GM20000 (cell line): Measurements from ENCODE around the gene TDRKH.

ENCODE experiments used
- DNase-seq: peaks from one replicate; pipeline ENCODE4 v3.0.0; 2012; ENCODE audit warnings: low spot score
- CTCF ChIP-seq: IDR thresholded peaks from 2 replicates; pipeline ENCODE4 v1.5.1; 2012; ENCODE audit warnings: mild to moderate bottlenecking, control low read depth; ENCODE audit errors: extremely low read depth, missing control alignments

TDRKH gene

GRCh38 chr1:151835596-151835995, 45.3 kb upstream of the TDRKH start:
- no peak for DNase-seq
- no peak for TF ChIP-seq CTCF

DNA sequence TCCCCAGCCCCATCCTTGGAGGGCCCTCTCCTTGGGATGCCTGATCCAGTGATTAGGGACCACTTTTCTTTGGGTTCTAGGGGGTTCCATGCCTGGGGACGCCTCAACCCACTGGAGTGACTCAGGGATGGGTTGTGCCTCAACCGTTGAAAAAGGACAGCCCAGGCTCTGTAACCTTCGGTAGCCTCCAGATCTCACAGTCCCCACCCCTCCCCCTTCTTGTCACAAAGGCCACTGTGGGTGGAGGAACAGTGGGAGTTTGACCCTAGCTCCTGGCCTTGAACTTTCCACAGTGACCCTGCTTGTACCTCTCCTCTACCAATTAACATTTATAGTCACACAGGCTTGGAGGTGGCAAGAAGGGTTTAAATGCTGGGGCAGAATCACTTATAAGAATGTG, 43.9 kb upstream of the TDRKH start:
- DNase-seq, result no peak
- no peak for TF ChIP-seq CTCF

DNA sequence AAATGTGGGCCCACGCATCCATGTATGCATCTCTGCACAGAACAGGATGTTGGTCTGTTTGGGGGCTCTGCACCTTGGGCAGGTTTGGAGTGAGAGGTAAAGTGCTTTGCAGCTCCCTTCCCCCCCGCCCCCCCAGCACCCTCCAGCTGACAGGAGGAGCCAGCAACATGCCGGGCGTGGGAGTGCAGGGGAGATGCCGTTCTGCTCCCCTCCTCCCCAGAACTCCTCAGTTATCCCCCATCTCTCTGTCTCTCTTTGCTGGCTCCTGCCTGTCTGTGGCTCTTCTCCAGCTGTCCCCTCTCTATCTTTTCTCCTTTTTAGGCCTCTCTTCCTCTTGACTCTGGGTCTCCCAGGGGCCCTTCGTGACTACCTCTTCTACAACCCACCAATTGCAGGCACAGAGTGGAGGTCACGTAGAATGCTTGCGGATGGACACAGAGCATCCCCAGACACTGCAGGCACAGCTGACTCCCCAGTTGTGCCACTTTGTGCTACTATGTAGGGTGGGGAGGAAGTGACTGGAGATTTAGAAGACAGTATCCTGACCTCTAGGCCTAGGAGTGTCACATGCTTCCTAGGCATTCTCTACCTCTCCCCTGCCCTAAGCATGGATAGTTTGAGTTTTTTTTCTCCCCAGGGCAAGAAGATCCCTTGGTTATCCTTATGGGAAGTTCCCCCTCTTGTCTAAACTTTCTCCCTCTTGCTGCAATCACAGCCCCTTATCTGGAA, 43.0 kb upstream of the TDRKH start:
- TF ChIP-seq CTCF, result no peak
- no peak for DNase-seq

DNA sequence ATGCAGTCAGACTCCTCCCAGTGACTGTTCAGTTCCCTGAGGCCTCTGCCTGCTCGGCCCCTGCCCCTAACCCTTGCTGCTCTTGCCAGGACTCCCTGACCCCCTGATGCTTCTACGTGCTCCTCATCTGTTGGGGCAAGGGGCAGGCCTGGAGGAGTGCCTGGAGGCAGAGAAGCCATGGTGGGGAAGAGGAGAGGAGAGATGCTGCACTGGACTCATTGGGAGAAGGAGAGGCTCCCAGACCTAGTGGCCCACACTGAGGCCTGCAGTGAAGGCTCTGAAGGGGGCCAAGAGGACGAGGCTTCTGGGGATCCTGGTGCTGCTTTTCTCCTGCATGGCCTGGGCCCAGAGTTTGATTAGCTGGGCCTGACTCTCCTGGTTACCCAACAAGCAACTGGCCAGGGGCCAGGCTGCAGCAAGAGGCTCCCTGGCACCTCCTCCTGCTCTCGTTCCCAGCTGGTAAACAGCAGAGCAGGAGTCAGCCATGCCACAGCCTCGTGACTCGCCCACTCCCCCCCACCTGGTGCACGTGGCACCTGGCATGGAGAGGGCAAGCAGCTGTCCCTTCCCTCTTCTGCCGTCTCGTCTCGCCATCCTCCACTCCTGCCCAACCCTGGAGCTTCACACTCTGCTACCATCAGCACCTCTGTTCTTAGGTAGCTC, 42.1 kb upstream of the TDRKH start:
- no peak for TF ChIP-seq CTCF
- no peak for DNase-seq

DNA sequence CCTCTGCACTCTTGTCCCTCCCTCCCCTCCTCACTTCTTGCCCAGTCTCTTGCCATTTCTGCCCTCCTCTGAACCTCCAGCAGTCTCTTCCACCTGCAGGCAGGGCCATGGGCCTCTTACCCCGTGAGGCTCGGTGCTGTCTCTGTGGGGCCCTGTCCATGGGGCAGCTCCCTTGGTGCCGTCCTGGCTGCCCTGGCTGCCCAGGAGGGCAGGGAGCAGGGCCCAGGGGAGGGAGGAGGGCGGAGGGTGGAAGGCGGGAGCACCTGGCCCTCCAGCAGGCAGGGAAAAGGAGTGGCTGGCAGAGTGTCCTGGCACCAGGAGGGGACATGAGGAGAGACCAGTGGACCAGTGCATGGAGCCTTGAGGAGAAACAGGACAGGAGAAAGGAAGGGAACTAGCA, 41.3 kb upstream of the TDRKH start, which contains the start of gene RORC:
TSS of gene RORC (minus strand) at position 198 of the 400 bp plus-strand sequence. CDS start at position 160, 38 bp downstream.
- DNase-seq, result no peak
- no peak for TF ChIP-seq CTCF

GRCh38 chr1:151831256-151831591, 40.9 kb upstream of the TDRKH start:
- no peak for DNase-seq
- no peak for TF ChIP-seq CTCF

DNA sequence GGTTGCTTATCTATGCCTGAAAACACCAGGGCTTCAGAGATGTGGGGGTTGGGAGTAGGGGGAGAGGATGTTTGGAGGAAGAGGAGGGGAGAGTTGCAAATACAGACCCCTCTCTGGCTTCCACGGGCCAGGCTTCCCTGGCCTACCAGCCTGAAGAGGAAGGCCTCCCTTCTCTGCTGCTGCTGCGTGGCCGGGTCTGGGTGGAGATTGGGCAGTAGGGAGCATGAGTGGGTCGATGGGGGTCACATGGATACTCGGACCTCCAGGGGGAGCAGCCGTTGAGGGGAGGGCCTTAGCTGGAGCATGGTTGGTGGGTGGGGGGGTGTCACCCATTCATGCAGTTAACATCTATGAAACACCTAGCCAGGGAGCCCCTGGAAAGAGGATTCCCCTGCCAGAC, 39.8 kb upstream of the TDRKH start:
- DNase-seq, result no peak

More for the DNA sequence above, 39.8 kb upstream of the TDRKH start:
- no peak for TF ChIP-seq CTCF
